ENCODE results near the gene LTF. TPM values are rescaled to one million over a fixed set of nuclear protein-coding genes. Genes with fewer than 3 reads are reported as not detected.

The LTF gene
- total and polyA plus RNA-seq, 10 of the 15 experiments (the other 5 are each of a cell fraction or from before 2014, with no cell fraction given), result 0.03 to 0.31 TPM; not detected in 8

DNA sequence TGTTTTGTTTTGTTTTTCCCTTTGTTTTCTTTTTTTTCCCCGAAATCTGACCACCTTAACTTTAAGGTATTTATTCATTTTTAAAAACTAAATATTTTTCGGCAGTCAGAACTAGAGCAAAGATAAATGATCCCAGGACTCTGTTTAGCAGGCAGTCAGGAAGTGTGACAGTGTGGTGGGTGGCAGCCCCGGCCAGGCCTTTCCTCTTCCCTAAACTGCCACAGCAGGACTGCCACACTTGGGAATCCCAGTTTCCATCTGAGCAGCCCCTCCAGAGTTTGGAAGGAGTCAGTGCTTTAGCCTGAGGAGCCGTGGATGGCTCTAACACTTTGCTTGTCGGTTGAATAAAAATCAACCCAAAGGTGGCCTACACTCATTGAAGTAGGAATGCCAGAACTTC, 50.8 kb downstream of the LTF start:
- ATAC-seq, result no peak
- no peaks in the 10 kb centered on the region for H3K36me3 ChIP-seq (ENCODE audit: control insufficient read depth in 2 of 2, insufficient read depth in 2 of 2, low read length in 1 of 2)
- in situ Hi-C loops (cut with MboI) (no loop called here), intact Hi-C loops (cut with micrococcal nuclease; ENCODE audit: unreplicated experiment) (no loop called here)
- H3K9me3 ChIP-seq (replicated peaks; ENCODE audit: control insufficient read depth, insufficient read depth, low read length), result no peaks in the 10 kb centered on the region
- no peaks in the 10 kb centered on the region for H3K79me2 ChIP-seq (ENCODE audit: control insufficient read depth, insufficient read depth, low read length)
- H3K4me2 ChIP-seq (ENCODE audit: control insufficient read depth, insufficient read depth), result no peak overlapping the region
- H3K4me1 ChIP-seq (ENCODE audit: control insufficient read depth, insufficient read depth, low read length), result no peaks in the 10 kb centered on the region
- H3K27ac ChIP-seq (ENCODE audit: control insufficient read depth, insufficient read depth), result no peak overlapping the region
- no peaks in the 10 kb centered on the region for H4K20me1 ChIP-seq (ENCODE audit: control insufficient read depth, insufficient read depth)
- FAIRE-seq, result no peak
- no peak for TF ChIP-seq ETV6 (conservative IDR thresholded peaks at IDR 0.05 in 1 of 2, IDR thresholded peaks at IDR 0.05 in 1 of 2; ENCODE audit: borderline replicate concordance in 1 of 2, low read depth in 1 of 2)
- TF ChIP-seq SUPT20H (IDR thresholded peaks at IDR 0.05; ENCODE audit: borderline replicate concordance, control insufficient read depth, low read depth, low read length), result no peak
- TF ChIP-seq CTCF (IDR thresholded peaks at IDR 0.05 in 2 of 3, conservative IDR thresholded peaks at IDR 0.05 in 1 of 3; ENCODE audit: control insufficient read depth in 2 of 3, extremely low read depth in 1 of 3, insufficient read depth in 1 of 3, low read depth in 3 of 3, low read length in 3 of 3), result no peak
- no peak for TF ChIP-seq NFYA (IDR thresholded peaks at IDR 0.05; ENCODE audit: borderline replicate concordance, low read depth, low read length)
- no peak for TF ChIP-seq ASH2L (IDR thresholded peaks at IDR 0.05; ENCODE audit: borderline replicate concordance, low read depth)
- H3K4me3 ChIP-seq, result no peak overlapping the region
- ChIA-PET CTCF (no interaction called here), RAD21 (ENCODE audit: unreplicated experiment) (no interaction called here), SMC1A (ENCODE audit: uncharacterized antibody, unreplicated experiment) (no interaction called here), POLR2A (interaction anchor here (1.4 kb wide), 1 partner anchor 349 kb away, joined by 8 read pairs; no protein-coding TSS in a partner anchor)
- DNase-seq (ENCODE audit: low read depth, low spot score), result no peak
- no peaks in the 10 kb centered on the region for H3K27me3 ChIP-seq (replicated peaks in 1 of 2; ENCODE audit: control insufficient read depth in 2 of 2, insufficient read depth in 2 of 2, low read length in 1 of 2)
- 43% methylated on average over 5 of the region's 5 CpGs for WGBS (ENCODE audit: insufficient coverage, insufficient replicate concordance, low lambda C conversion rate, missing lambda C conversion rate)
- H2AFZ ChIP-seq (ENCODE audit: control insufficient read depth, low read depth, low read length), result no peak overlapping the region
- no peak overlapping the region for H3K9ac ChIP-seq (ENCODE audit: control insufficient read depth, insufficient read depth, low read length)
- no TSS peak for BruUV-seq (replicated peaks)

Data from GM12878 (cell line).